Measurements from ENCODE around the gene OXCT2.

DNA sequence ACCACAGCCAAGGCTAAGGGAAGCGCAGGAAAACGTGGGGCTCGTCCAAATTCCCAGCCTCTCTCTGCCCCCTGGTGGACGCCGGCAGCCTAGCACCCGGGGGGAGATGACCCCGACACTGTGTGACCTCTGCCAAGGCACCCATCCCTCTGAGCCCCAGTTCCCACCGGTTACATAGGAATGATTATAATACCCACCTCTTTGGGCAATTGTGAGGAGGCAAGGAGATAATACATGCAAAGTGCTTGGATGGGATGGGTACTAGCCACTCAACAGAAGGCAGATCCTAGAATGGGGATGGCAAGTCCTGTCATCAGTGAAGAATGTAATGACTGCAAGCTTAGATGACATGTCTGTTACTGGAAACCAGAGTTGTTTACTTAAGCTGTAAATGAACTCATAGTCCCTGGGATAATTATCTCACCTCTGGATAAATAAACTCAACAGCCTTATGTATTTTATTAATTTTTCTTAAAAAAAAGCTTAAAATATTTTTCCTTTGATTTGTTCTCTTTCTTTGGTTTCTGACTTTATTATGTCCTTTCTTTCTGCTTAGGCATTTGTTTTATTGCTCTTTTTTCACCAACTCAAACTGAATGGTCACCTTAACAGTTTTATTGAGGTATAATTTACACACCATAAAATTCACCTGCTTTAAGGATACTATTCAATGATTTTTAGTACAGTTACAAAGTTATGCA, 28.8 kb upstream of the OXCT2 start:
- no peak for TF ChIP-seq EP300 (IDR thresholded peaks at IDR 0.05)
- TF ChIP-seq, protein P1, sequence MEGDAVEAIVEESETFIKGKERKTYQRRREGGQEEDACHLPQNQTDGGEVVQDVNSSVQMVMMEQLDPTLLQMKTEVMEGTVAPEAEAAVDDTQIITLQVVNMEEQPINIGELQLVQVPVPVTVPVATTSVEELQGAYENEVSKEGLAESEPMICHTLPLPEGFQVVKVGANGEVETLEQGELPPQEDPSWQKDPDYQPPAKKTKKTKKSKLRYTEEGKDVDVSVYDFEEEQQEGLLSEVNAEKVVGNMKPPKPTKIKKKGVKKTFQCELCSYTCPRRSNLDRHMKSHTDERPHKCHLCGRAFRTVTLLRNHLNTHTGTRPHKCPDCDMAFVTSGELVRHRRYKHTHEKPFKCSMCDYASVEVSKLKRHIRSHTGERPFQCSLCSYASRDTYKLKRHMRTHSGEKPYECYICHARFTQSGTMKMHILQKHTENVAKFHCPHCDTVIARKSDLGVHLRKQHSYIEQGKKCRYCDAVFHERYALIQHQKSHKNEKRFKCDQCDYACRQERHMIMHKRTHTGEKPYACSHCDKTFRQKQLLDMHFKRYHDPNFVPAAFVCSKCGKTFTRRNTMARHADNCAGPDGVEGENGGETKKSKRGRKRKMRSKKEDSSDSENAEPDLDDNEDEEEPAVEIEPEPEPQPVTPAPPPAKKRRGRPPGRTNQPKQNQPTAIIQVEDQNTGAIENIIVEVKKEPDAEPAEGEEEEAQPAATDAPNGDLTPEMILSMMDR (IDR thresholded peaks at IDR 0.05): peak; percentile 70 to 78

Data from suprapubic skin (tissue), 3 donors.